ENCODE data around the gene CEACAM1.
"Not testable (repeated sequence)": the region's sequence is repeated elsewhere in the genome, so short reads cannot be mapped to it uniquely, and the experiment has no call there.

Gene CEACAM1

GRCh38 chr19:42461700-42462324 lies 66.5 kb downstream of the CEACAM1 start:
- DNase-seq (ENCODE audit: low spot score) = no peak
- TF ChIP-seq, protein P1, sequence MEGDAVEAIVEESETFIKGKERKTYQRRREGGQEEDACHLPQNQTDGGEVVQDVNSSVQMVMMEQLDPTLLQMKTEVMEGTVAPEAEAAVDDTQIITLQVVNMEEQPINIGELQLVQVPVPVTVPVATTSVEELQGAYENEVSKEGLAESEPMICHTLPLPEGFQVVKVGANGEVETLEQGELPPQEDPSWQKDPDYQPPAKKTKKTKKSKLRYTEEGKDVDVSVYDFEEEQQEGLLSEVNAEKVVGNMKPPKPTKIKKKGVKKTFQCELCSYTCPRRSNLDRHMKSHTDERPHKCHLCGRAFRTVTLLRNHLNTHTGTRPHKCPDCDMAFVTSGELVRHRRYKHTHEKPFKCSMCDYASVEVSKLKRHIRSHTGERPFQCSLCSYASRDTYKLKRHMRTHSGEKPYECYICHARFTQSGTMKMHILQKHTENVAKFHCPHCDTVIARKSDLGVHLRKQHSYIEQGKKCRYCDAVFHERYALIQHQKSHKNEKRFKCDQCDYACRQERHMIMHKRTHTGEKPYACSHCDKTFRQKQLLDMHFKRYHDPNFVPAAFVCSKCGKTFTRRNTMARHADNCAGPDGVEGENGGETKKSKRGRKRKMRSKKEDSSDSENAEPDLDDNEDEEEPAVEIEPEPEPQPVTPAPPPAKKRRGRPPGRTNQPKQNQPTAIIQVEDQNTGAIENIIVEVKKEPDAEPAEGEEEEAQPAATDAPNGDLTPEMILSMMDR (IDR thresholded peaks at IDR 0.05; ENCODE audit: extremely low read depth, insufficient read depth, missing control alignments) = no peak
- in situ Hi-C loops (cut with MboI; ENCODE audit: low pct_unique_long_range_greater_than_20kb, low sequenced_read_pairs, unreplicated experiment) = no loop called here

GRCh38 chr19:42461231-42461630 lies 67.0 kb downstream of the CEACAM1 start:
- in situ Hi-C loops (cut with MboI; ENCODE audit: low pct_unique_long_range_greater_than_20kb, low sequenced_read_pairs, unreplicated experiment); DNase-seq (ENCODE audit: low spot score): not testable (repeated sequence)

GRCh38 chr19:42459926-42460325 lies 68.4 kb downstream of the CEACAM1 start:
- DNase-seq (ENCODE audit: low spot score) = no peak
- TF ChIP-seq, protein P1 (IDR thresholded peaks at IDR 0.05; ENCODE audit: extremely low read depth, insufficient read depth, missing control alignments) = no peak
- in situ Hi-C loops (cut with MboI; ENCODE audit: low pct_unique_long_range_greater_than_20kb, low sequenced_read_pairs, unreplicated experiment) = no loop called here
